SW480 (cell line): Measurements from ENCODE around the gene PLIN5.
"Not testable (repeated sequence)": the region's sequence is repeated elsewhere in the genome, so short reads cannot be mapped to it uniquely, and the experiment has no call there.

ENCODE experiments used
- DNase-seq: peaks from one replicate; pipeline ENCODE4 v3.0.0-alpha.2; 2016; ENCODE audit warnings: low spot score

PLIN5 gene

DNA sequence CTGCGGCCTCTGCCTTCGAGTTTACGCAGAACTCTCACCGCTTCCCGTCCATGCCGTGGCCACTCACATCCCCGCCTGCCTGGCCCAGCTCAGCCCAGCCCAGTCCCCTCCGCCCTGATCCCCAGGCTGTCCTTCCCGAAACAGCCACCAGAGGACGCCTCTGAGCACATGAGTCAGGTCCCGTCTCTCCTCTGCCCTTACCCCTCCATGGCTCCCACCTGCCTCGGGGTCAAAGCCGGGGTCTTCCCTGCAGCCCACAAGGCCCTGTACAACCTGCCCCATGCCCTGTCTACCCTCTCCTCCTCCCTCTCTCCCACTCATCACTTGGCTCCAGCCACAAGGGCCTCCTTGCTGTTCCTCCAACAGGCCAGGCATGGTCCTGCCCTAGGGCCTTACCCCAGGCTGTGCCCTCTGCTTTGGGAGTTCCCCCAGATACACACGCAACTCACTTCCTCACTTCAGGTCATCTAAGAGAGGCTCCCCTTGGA is 32.6 kb upstream of the PLIN5 start:
- no peak for DNase-seq

DNA sequence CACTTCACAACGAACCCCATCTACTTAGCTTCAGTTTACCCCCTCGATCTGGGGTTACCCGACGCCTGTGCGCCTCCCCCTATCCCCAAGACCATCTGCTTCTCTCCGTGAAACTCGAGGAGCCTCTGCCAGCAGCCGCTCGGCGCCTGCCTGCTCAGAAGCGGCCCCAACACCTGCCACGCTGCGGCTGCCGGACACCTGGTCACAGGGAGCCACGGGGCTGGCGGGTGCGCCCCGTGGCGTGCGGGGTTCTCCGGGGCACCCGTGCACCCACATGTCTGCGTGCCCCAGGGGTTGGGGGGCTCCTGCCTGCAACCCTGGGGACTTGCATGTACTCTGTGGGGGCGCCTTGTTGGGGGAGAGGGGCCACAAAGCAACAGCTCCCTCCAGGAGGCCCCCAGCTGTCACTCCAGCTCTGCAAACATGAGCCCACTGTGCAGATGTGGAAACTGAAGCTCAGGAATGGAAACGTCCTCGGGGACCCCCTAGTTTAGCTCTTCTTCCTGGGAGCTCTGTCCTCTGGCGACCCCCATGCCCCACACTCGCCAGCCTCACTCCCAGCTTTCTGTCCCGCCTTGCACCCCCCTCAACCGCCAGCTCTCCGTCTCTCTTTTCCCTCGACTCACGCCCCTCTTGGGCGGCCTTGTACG is 31.5 kb upstream of the PLIN5 start:
- DNase-seq = no peak

DNA sequence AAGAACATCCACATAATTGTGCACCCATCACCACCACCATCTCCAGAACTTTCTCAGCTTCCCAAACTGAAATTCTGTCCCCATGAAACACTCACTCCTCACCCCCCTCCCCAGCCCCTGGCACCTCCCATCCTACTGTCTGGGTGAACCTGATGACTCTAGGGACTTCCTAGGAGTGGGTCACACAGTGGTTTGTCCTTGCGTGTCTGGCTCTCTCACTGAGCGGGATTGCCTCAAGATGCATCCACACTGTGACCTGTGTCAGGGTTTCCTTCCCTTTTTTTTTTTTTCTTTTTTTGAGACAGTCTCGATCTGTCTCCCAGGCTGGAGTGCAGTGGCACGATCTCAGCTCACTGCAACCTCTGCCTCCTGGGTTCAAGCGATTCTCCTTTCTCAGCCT is 28.5 kb upstream of the PLIN5 start:
- not testable (repeated sequence) for DNase-seq

DNA sequence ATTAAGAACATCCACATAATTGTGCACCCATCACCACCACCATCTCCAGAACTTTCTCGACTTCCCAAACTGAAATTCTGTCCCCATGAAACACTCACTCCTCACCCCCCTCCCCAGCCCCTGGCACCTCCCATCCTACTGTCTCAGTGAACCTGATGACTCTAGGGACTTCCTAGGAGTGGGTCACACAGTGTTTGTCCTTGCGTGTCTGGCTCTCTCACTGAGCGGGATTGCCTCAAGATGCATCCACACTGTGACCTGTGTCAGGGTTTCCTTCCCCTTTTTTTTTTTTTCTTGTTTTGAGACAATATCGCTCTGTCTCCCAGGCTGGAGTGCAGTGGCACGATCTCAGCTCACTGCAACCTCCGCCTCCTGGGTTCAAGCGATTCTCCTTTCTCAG is 27.1 kb upstream of the PLIN5 start:
- DNase-seq = not testable (repeated sequence)

DNA sequence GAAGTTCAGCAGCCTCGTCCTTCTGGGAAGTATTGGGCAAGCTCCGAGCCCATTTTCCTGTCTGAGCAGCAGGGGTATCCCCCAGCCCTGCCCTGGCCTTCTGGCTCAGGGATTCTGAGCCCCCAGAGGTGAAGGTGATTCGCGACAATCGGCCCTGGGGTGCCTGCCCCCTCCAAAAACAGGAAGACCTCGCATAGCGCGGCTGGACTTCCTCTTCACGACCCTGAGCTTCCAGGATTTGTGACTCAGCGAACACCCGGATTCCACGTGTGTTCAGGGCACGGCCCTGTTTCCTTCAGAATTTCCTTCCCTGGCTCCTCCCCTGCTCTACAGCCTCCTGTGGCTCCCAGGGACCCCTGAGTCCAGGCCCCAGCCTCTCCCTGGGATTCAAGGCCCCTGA is 24.5 kb upstream of the PLIN5 start, which contains the start of gene SEMA6B:
Gene SEMA6B, minus strand, starts transcription at position 116 of the 400 bp plus-strand sequence. CDS start 1,227 bp downstream, outside the sequence.
- DNase-seq = no peak

DNA sequence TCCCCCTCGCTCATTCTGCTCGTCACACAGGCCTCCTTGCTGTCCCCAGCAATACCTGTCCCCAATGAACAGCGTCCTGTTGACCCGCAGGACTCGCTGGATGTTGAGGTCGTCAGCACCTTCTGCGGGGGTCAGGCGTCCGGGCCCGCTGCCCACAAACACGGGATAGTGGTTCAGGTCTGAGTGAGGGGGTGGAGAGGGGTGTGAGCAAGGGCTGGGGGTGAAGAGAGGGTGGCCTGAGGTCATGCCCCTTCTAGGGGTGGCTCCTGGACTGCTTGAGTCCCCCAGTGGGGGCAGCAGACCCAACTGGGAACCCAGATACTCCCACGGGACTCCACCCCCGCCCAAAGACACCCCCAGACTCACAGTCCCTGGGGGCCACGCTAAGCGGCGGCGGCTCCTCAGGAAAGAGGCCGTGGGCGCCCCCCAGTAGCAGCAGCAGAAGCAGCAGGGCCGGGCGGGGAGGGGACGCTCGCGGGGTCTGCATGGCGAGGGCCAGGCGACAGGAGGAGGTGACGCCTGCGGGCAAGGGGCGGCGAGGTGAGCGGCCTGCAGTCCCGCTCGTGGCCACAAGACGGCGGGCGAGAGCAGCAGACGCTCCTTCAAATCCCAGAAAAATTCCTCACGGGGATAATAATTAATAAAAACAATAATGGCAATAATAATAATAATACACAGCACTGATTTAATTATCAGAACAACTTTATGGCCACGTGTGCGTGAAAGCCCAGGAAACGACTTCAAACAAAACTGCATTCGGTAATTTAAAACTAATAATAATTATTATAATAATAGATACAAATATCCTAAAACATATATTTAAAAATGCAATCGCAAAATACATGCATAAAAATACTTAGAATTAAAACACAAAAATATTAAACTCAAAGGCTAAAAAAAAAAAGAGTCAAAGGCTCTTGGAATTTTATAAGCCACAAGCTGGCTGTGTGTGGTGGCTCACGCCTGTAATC is 23.2 kb upstream of the PLIN5 start:
- no peak for DNase-seq

DNA sequence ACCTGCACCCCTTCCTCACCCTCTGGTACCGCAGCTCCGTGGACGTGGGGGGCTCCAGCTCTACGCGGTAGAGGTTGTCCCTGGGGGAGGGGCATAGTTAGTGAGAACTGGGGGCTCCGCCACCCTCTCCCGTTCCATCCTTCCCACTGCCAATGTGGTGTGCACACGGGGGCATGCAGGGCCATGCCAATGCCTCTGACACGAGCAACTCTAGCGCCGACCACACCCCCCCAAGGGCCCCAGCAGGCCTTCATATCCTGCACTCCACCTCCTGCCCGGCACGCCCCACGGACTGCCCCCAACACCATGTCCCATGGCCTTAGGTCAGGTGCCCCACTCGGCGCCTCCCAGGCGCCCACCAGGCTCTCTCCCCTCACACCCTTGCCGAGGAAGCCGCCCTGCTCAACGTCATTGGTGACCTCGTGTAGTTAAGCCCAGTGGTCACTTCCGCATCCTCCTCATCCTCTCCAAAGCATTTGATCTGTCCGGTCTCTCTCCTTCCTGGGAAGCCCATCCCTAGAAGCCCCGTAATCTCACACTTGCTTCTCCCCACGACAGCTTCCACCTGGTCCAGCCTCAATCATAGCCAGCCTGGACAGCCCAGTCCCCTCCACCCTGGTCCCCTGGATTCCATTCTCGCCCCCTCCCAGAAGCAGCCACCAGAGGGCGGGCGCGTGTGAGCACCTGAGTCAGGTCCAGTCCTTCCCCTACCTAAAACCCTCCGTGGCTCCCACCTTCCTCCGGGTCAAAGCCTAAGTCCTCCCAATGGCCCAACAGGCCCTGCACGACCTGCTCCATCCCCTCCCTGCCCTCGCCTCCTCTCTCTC is 22.3 kb upstream of the PLIN5 start:
- no peak for DNase-seq

DNA sequence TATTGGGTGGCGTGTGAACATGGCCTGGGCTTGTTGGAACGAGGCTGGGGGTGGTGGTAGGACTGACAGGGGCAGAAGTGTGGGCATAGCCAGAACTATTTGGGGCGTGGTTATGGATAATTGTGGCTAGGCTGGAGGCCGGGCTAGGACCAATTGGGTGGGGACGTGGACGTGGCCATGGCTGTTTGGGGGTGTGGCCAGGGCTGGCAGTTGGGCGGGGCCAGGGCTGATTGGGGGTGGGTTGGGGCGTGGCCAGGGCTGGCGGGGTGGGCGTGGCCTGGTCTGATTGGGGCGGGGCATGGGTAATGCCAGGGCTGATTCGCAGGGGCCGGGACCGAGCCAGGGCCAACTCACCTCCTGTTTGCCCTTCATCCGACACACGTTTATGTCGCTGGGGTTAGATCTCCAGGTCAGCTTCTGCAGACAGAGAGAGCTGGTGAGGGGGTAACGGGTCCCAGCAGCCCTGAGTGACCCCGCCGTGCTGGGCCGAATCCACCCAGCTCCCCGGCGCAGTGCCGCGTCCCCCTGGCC is 21.6 kb upstream of the PLIN5 start:
- peak; percentile 70 for DNase-seq

DNA sequence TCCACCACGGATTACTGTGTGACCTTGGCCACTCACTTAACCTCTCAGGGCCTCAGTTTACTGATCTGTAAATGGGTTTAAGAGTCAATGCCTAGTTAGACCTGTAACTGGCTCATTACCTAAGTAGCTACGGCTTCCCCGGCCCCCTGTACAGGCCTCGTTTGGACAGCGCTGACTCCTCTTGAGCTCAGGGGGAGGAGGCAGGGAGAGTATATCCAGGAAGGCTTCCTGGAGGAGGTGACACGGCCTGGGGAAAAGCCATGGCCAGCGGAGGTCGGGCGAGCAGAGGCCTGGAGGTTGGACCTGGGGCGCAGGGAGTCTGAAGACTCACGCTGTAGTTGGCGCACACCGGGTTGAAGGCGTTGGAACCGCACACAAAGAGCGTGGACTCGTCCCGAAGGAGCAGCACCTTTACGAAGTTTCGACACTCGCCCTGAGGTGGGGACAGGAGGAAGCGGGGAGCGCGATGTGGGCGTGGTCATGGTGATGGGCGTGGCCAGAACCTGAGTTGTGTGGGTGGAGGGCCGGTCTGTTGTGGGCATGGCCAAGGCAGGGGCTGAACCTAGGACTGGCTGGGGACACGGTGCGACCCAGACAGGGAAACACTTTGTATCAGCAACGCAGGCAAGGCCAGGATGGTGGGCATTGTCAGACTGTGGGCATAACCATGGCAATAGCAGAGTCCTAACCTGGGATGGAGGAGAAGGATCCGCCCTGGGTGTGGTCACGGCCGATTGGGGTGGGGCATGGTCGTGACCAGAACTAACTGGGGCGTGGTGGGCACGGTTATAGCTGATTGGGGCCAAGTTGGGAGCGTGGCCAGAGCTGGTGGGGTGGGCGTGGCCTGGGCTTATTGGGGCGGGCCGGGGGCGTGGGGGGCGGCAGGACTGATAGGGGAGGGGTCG is 20.9 kb upstream of the PLIN5 start:
- DNase-seq = peak; percentile 44

DNA sequence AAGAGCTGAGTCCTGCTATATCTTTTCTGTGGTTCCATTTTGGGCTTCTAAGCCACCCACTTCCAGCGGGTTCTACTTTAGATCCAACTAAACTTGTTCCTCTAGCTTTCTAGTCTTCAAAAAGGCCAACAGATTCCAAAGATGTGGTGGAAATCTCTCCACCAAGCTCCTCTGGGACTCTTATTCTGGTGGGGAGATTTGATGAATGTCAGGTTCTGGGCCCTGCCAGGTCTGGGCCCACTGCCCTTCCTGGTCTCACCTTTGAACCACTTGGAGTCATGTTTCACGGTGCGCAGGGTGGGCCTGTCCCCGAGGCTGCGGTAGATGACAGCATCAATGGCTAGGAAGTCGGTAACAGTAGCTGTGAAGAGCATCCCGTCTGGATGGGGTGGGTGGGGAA is 19.7 kb upstream of the PLIN5 start:
- no peak for DNase-seq

DNA sequence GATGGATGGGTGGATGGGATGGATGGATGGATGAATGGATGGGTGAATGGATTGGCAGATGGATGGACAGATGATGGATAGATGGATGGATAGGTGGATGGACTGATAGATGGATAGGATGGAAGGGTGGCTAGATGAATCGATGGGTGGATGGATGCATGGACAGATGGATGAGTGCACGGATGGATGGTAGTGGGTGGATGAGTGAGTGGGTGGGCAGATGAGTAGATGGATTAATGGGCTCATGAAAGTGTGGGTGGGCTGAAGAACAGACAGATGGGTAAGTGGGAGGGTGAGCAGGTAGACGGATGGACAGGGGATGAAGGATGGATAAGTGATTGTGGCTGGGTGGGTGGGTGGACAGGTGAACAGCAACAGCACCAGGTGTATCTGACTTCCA is 18.8 kb upstream of the PLIN5 start:
- DNase-seq = no peak

DNA sequence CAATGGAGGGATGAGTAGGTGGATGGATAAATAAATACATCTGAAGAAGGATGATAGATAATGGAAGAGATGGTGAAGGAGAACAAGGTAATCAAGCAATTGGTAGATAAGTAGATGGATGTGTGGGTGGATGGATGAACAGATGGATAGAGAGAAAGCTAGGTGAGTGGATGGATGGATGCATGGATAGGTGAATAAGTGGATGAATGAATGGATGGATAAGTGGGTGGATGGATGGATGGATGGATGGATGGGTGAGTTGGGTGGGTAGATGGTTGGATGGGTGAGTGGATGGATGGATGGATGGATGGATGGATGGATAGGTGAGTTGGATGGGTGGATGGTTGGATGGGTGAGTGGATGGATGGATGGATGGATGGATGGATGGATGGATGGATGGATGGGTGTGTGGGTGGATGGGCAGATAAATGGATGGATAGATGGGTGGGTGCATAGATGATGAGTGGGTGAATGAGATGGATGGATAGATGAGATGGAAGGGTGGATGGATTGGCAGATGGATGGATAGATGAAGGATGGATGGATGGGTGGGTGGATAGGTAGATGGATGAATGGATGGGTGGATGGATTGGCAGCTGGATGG is 18.2 kb upstream of the PLIN5 start:
- DNase-seq = no peak

DNA sequence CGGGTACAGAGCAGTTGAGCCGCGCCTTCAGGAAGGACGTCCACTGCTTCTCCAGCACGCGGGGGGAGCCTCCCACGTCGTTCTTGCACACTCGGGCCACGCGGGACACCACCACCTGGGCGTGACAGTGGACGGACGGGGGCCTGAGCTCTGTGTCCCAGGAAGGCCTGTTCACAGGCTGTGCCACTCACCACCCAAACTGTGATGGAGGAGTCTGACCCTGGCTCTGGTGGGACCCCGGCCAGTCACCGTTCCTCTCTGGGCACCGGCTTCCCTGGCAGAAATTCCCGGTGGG is 17.4 kb upstream of the PLIN5 start:
- no peak for DNase-seq

DNA sequence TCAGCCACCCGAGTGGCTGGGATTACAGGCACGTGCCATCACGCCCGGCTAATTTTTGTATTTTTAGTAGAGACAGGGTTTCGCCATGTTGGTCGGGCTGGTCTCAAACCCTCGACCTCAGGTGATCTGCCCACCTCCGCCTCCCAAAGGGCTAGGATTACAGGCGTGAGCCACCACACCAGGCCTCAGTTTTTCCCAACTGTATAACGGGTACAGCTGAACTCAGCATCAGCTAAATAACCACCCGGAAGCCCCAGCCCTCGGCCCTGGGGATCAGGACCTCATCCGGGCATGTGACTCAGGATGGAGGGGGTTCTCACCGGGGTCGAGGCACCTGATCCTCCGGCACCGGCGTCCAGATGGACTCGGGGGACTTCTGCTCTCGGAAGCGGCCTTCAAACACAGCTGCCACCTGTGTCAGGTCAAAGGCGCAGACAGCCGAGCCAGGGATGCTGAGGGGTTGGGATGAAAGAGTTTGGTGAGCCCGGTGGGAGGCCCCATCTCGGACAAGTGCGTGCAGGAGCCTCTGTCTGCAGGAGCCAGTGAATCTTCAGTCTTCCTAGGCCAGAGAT is 15.5 kb upstream of the PLIN5 start:
- no peak for DNase-seq

DNA sequence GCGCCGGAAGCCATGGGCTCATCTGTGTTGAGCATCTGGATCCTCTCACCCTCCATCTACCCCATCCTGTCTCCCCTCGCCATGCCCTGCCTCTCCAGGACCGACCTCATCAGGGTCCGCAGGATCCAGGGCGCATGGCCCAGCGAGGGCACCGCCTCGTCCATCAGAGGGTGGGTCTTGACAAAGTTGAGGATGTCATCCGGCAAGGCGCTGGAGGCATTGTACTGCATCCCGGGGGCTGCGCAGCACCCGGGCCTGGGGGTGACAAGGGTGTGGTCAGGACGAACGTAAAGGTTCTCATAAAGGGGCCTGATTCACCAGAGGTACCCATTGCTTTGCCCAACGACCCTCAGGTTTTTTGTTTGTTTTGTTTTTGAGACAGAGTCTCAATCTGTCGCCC is 15.0 kb upstream of the PLIN5 start:
- no peak for DNase-seq

DNA sequence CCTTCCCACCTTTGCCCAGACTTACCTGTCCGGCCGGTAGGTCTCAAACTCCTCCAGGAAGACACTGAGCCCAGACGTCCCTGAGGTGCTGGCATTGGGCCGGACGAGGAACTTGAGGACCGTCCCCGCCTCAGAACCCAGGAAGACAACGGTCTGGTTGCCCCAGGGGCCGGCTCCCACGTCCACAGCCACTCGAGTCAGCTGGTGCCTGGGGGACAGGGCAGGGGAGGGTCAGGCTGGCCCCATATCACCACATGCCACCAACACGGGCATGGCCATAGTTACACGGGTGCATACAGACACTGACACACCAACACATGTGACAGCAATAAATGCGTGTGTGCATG is 13.2 kb upstream of the PLIN5 start:
- DNase-seq = no peak

DNA sequence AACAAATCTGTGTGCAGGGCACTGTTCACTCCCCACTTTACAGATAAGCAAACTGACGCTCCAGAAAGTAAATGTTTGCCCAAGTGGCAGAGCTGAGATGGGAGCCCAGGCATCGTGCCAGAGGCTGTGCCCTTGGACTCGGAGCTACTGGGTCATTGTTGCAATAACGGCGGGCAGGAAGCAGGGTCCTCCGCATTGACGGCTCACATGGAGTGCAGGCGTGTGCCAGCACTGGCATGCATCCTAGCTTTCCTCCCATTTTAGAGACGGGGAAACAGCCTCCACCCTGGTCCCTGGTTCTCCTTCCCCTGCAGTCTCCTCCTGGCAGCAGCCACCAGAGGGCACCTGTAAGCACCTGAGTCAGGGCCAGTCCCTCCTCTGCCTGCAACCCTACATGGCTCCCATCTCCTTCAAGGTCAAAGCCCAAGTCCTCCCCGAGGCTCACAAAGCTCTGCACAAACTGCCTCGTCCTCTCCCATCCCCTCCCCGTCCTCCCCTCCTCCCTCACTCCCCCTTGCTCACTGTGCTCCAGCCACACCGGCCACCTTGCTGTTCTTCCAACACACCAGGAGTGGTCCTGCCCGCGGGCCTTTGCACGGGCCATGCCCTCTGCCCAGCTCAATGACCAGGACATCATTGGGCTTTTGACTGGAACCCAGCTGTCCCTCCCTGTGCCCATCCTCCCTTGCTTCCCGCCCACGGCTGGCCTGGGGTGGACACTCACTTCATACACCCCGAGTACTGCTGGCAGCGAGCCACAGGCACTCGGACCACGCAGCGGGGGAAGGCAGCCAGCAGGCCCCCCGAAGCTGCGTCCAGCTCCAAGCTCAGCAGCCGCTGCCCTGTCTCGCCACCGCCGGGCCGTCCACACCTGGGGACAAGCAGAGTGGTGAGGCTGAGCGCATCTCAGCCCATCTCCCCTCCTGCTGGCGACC is 12.5 kb upstream of the PLIN5 start:
- DNase-seq = no peak

DNA sequence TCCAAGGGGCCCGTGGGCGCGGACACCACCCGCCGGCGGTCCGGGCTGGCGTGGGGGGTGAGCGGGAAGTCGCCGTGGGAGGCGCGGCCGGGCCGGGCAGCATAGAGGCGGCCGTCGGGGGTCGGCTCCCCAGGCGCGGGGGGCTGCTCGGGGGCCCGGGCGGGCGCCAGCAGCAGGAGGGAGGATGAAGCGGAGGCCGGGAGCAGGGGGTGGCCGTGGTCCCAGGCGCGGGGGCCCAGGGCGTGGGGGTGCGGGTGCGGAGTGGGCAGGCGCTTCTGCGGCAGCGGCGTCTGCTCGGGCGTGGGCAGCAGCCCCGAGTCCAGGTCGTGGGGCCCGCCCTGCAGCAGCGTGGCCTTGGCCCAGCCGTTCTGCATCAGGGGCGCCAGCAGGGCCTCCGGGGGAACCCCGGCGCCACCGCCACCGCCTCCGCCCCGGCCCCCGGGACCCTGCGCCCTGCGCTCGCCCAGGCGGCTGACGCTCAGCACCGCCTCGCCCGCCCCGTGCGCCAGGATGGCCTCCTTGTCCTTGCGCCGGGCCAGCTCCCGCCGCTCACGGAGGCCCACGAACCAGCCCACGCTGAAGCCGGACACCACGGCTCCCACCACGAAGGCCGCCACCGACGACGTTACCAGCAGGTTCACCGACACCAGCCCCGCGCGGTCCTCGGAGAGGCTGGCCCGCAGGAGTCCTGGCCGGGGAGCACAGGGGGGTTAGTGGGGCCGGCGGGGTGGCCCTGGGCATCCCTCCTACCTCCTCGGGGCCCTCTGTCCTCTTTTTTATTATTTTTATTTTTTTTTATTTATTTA is 9.0 kb upstream of the PLIN5 start:
- DNase-seq = no peak
